DOHH2 (cell line): ENCODE measurements around the gene FGFBP1.

Experiments
- CTCF ChIP-seq: fragments of 200-600 bp; sonication (generic); IDR thresholded peaks from one replicate; pipeline ENCODE4 v1.5.1; 2014; ENCODE audit warnings: antibody characterized with exemption, mild to moderate bottlenecking, low read depth, low read length; ENCODE audit not compliant: poor library complexity, severe bottlenecking
- EZH2phosphoT487 ChIP-seq: fragments of 200-600 bp; sonication (generic); IDR thresholded peaks from 2 replicates; pipeline ENCODE4 v1.6.1; 2017; ENCODE audit warnings: borderline replicate concordance, mild to moderate bottlenecking, antibody characterized with exemption, low read length, moderate library complexity, mixed read lengths

GRCh38 chr4:15912236-15912635, 26.3 kb downstream of the FGFBP1 start:
- TF ChIP-seq CTCF (no peak), EZH2phosphoT487 (no peak)
